Hepatocyte (in vitro differentiated cells): Measurements from ENCODE around the gene FNDC3B. TPM values are rescaled to one million over a fixed set of nuclear protein-coding genes. Genes with fewer than 3 reads are reported as not detected.
"Not testable (repeated sequence)": the region's sequence is repeated elsewhere in the genome, so short reads cannot be mapped to it uniquely, and the experiment has no call there.

ENCODE experiments used
- DNase-seq: peaks from one replicate; pipeline ENCODE4 v3.0.0-alpha.2; 2016; ENCODE audit warnings: low spot score
- H2AFZ ChIP-seq: fragments of 200-600 bp; sonication (generic); 2 replicates; pipeline ENCODE4 v1.6.0; 2016; ENCODE audit warnings: antibody characterized with exemption, mild to moderate bottlenecking
- H3K27ac ChIP-seq: fragments of 200-600 bp; sonication (generic); 2 replicates; pipeline ENCODE4 v1.5.1; 2016; ENCODE audit warnings: mild to moderate bottlenecking
- H3K27me3 ChIP-seq: fragments of 200-600 bp; sonication (generic); 2 replicates; pipeline ENCODE4 v1.6.1; 2016
- H3K36me3 ChIP-seq: fragments of 200-600 bp; sonication (generic); replicated peaks from 2 replicates; pipeline ENCODE4 v1.5.1; 2016; ENCODE audit warnings: low read depth; ENCODE audit not compliant: insufficient read depth
- H3K4me1 ChIP-seq: fragments of 200-600 bp; sonication (generic); 2 replicates; pipeline ENCODE4 v1.5.1; 2016; ENCODE audit warnings: mild to moderate bottlenecking, moderate library complexity; ENCODE audit not compliant: insufficient read depth
- H3K4me2 ChIP-seq: fragments of 200-600 bp; sonication (generic); 2 replicates; pipeline ENCODE4 v1.6.0; 2016
- H3K4me3 ChIP-seq: fragments of 200-600 bp; sonication (generic); 2 replicates; pipeline ENCODE4 v1.5.1; 2016; ENCODE audit warnings: mild to moderate bottlenecking
- H3K79me2 ChIP-seq: fragments of 200-600 bp; sonication (generic); 2 replicates; pipeline ENCODE4 v1.6.0; 2017; ENCODE audit warnings: mild to moderate bottlenecking
- H3K9me2 ChIP-seq: fragments of 200-600 bp; sonication (generic); replicated peaks from 2 replicates; pipeline ENCODE4 v1.6.0; 2017; ENCODE audit warnings: mild to moderate bottlenecking; ENCODE audit not compliant: insufficient read depth
- H3K9me3 ChIP-seq: fragments of 200-600 bp; sonication (generic); 2 replicates; pipeline ENCODE4 v1.5.1; 2016; ENCODE audit warnings: low read depth, mild to moderate bottlenecking
- H4K20me1 ChIP-seq: fragments of 200-600 bp; sonication (generic); 2 replicates; pipeline ENCODE4 v1.6.0; 2016; ENCODE audit warnings: mild to moderate bottlenecking; ENCODE audit not compliant: insufficient read depth, poor library complexity, severe bottlenecking
- EZH2 ChIP-seq: fragments of 200-600 bp; sonication (generic); IDR thresholded peaks from 2 replicates; pipeline ENCODE4 v1.6.1; 2016; ENCODE audit warnings: antibody characterized with exemption, mild to moderate bottlenecking, borderline replicate concordance
- EZH2phosphoT487 ChIP-seq: fragments of 200-600 bp; sonication (generic); IDR thresholded peaks from one replicate; pipeline ENCODE4 v1.6.1; 2018; ENCODE audit warnings: antibody characterized with exemption, mild to moderate bottlenecking, low read depth, moderate library complexity; ENCODE audit not compliant: unreplicated experiment, severe bottlenecking
- WGBS: methylation state at CpG from one replicate; pipeline ENCODE4 v1.1.6; 2016; ENCODE audit warnings: low lambda C conversion rate; ENCODE audit errors: missing lambda C conversion rate; 5-methylcytosine and 5-hydroxymethylcytosine counted together
- polyA plus RNA-seq: library from polyadenylated mRNA; unstranded; fragments of >200 nt; fragmentation: Nextera tagmentation; extraction: Ambion mirVana; gene quantifications from 2 replicates; pipeline ENCODE4 v1.2.1, GENCODE V29; 2016
- total RNA-seq: library from RNA; depleted of rRNA; stranded (reverse); fragments of >200 nt; gene quantifications from 2 replicates; pipeline ENCODE4 v1.2.3, GENCODE V29; 2014
- TF ChIP-seq, protein P1 (sequence below): fragments of 200-600 bp; sonication (generic); IDR thresholded peaks from 2 replicates; pipeline ENCODE4 v1.5.1; 2016; ENCODE audit warnings: antibody characterized with exemption, mild to moderate bottlenecking; ENCODE audit not compliant: poor library complexity

Gene FNDC3B
- total and polyA plus RNA-seq, 2 experiments from 2014 or later, result 61.2 to 113 TPM

DNA sequence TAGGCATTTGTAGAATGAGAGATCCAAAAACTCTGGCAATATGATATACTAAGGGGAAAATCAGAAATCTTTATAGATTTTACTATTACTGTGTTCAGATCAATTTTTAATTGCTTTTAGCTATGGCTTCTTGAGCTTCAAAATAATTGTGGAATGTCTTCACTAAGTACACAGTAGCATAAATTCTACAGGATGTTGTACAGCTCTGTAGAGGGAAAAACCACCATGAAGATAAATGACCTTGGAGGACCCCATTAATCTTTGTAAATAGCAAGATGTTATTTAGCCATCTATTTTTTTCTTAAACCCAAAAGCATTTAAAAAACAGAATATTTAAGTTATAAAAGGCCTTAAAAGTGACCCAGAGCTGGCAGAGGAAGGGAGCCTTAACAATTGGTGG, 43.9 kb upstream of the FNDC3B start:
- H3K9me3 ChIP-seq, result peaks cover 5% of the 10 kb centered on the region
- DNase-seq, result no peak
- H3K36me3 ChIP-seq, result no peaks in the 10 kb centered on the region
- H3K4me3 ChIP-seq, result no peak overlapping the region
- no peak overlapping the region for H2AFZ ChIP-seq
- H3K9me2 ChIP-seq, result no peaks in the 10 kb centered on the region
- H3K79me2 ChIP-seq, result no peaks in the 10 kb centered on the region
- no peaks in the 10 kb centered on the region for H4K20me1 ChIP-seq
- H3K27ac ChIP-seq, result peak overlapping the region; percentile 19
- H3K4me1 ChIP-seq, result no peaks in the 10 kb centered on the region
- TF ChIP-seq EZH2phosphoT487, result no peak
- TF ChIP-seq, protein P1, sequence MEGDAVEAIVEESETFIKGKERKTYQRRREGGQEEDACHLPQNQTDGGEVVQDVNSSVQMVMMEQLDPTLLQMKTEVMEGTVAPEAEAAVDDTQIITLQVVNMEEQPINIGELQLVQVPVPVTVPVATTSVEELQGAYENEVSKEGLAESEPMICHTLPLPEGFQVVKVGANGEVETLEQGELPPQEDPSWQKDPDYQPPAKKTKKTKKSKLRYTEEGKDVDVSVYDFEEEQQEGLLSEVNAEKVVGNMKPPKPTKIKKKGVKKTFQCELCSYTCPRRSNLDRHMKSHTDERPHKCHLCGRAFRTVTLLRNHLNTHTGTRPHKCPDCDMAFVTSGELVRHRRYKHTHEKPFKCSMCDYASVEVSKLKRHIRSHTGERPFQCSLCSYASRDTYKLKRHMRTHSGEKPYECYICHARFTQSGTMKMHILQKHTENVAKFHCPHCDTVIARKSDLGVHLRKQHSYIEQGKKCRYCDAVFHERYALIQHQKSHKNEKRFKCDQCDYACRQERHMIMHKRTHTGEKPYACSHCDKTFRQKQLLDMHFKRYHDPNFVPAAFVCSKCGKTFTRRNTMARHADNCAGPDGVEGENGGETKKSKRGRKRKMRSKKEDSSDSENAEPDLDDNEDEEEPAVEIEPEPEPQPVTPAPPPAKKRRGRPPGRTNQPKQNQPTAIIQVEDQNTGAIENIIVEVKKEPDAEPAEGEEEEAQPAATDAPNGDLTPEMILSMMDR, result no peak
- no peak for TF ChIP-seq EZH2
- H3K4me2 ChIP-seq, result no peak overlapping the region
- no peaks in the 10 kb centered on the region for H3K27me3 ChIP-seq

DNA sequence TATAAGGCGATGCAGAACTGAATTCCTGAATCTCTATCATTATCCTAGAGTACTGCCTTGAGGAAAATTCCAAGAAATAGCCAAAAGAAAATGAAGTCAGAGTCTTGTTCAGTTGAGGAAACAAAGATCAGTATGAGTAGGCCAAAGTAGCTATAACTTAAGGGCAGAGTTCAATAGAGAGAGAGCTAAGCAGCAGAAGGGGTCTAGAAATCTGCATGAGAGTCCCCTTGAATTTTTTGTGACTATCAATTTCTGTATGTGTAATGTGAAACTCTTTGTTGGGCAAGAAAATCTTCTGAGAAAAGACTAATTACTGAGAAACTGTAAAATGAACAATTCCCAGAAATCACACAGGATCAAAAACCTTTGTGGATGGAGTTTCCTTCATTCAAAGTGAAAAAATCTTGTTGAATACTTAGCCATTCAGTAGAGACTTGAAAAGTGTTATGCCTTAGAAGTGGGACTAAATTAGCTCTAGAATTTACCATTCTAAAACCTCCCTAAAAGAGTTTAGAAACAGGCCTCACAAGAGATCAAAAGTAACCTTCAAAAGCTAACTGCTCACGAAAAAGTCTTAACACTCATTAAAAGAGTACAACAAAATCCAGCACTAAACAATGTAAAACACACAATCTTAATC, 43.1 kb upstream of the FNDC3B start:
- Histone ChIP-seq H3K4me3 (no peak overlapping the region), H4K20me1 (no peaks in the 10 kb centered on the region), H3K79me2 (no peaks in the 10 kb centered on the region), H3K27me3 (no peaks in the 10 kb centered on the region), H2AFZ (no peak overlapping the region), H3K9me2 (no peaks in the 10 kb centered on the region), H3K4me2 (no peak overlapping the region), H3K36me3 (no peaks in the 10 kb centered on the region), H3K9me3 (peaks cover 5% of the 10 kb centered on the region), H3K27ac (no peak overlapping the region), H3K4me1 (no peaks in the 10 kb centered on the region)
- WGBS, result 96% methylated on average over 2 of the region's 2 CpGs
- TF ChIP-seq EZH2, result no peak
- TF ChIP-seq, protein P1, result no peak
- no peak for TF ChIP-seq EZH2phosphoT487
- no peak for DNase-seq

DNA sequence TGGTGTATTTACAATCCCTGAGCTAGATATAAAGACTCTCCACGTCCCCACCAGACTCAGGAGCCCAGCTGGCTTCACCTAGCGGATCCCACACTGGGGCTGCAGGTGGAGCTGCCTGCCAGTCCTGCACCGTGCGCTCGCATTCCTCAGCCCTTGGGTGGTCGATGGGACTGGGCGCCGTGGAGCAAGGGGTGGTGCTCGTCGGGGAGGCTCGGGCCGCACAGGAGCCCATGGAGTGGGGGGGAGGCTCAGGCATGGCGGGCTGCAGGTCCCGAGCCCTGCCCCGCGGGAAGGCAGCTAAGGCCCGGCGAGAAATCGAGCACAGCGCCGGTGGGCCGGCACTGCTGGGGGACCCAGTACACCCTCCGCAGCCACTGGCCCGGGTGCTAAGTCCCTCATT, 40.6 kb upstream of the FNDC3B start:
- H3K79me2 ChIP-seq, H3K4me2 ChIP-seq, H4K20me1 ChIP-seq, H3K4me1 ChIP-seq, H3K9me2 ChIP-seq, H3K4me3 ChIP-seq, H3K27me3 ChIP-seq, H3K27ac ChIP-seq, H3K9me3 ChIP-seq, H2AFZ ChIP-seq, H3K36me3 ChIP-seq, DNase-seq: not testable (repeated sequence)
- WGBS, result 93% methylated on average over 11 of the region's 24 CpGs

DNA sequence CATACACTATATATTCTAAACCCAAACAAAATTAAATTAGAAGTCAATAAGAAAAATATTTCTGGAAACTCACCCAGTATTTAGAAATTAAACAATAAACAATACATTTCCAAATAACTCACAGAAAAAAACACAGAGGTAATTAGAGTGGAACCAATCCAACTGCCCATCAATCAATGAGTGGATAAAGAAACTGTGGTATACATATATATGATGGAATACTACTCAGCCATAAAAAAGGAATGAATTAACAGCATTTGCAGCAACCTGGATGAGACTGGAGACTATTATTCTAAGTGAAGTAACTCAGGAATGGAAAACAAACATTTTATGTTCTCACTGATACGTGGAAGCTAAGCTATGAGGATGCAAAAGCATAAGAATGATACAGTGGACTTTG, 37.8 kb upstream of the FNDC3B start:
- H4K20me1 ChIP-seq, DNase-seq, H3K4me3 ChIP-seq, H2AFZ ChIP-seq, H3K79me2 ChIP-seq, H3K27me3 ChIP-seq, H3K27ac ChIP-seq, H3K9me3 ChIP-seq, H3K4me1 ChIP-seq, H3K4me2 ChIP-seq, H3K9me2 ChIP-seq, H3K36me3 ChIP-seq: not testable (repeated sequence)
- 90% methylated on average over 1 of the region's 1 CpG for WGBS
